Cerebellar nuclear complex (tissue), 1 donor: Measurements from ENCODE around the gene BABAM1.

Source experiments
- DNase-seq, 2 experiments: peaks; one replicate each; lab custom pipeline; 2025; lab: John Stamatoyannopoulos, UW

The BABAM1 gene

DNA sequence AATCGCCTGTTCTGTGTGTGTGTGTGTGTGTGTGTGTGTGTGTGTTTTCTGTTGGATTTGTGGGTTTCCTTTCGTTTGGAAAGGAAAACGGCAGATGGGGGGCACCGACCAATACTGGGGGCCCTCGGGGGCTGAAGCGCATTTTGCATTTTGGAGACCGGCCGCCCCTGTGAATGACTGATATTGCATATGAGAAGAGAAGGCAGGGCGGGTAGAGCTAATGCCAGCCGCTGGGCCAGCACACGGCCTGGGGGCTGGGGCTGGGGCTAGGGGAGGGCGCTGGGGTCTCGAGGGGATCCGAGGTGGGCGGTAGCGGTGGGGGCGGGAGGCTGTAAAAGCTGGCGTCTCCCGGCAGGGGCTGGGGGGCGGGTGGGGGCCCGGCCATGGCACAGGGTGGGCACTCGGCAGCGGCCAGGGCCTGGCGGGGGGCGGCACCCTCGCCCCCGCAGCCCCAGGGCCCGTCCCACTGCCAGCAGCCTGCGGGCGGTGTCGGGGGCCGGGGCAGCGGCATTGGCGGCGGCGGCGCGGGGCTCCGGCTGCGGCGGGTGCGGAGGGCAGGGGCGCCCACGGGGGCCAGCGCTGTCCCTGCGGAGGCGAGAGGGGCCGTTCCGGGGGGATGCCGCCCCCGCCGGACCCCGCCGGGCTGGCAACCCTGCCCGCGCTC, 56.2 kb downstream of the BABAM1 start:
- no peak for DNase-seq

DNA sequence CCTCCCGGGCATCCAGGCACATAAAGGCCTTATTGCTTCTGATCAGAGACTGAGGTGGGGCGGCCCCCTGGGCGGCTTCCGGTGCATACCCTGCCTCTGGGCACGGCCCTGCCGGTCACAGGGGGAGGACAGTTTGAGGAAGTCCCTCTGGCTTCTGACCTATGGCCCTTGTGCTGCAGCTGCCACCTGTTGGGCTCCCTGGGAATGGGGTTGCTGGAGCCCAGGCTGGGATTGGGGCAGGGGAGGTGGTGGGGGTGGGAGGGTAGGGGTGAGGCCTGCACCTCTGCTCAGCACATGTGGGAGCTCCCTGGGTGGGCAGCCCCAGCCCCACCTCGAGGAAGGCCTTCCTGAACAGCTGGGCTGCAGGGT, 56.7 kb downstream of the BABAM1 start:
- DNase-seq = no peak

DNA sequence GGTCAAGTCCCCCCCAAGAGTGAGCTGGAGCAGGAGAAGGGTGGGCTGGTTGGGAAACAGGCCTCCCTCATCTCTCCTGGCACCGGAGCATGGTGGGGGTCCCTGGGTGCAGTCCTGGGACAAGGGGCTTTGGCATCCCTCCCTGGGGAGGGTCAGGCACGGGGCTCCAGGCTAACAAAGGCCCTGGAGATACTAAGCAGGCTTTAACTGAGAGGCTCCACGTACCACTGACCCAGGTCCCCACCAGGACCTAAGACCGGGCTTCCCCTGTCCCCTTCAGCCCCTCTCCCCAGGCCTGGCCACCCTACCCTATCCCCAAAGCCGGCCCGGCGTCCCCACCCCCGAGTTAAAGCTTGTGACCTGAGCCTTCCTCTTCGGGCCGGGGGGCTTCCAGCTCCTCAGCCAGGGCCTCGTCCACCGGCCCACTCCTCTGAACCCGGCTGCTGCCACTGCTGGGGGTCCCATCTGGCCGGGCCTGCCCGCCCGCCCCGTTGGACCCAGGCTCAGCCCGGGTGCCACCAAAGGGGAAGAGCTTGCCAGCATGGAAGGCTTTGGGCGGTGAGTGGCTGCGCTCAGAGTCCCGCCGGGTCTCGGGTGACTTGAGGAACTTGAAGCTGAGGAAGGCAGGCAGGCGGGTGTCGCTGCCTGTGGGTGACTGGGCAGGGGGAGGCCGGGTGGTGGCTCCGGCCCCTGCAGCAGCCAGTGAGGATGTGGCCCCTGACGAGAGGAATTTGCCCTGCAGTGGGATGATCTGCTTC, 57.3 kb downstream of the BABAM1 start:
- no peak for DNase-seq

- DNase-seq = no peak
These were observed 57.9 kb downstream of the BABAM1 start for GRCh38 chr19:17325133-17325532.

DNA sequence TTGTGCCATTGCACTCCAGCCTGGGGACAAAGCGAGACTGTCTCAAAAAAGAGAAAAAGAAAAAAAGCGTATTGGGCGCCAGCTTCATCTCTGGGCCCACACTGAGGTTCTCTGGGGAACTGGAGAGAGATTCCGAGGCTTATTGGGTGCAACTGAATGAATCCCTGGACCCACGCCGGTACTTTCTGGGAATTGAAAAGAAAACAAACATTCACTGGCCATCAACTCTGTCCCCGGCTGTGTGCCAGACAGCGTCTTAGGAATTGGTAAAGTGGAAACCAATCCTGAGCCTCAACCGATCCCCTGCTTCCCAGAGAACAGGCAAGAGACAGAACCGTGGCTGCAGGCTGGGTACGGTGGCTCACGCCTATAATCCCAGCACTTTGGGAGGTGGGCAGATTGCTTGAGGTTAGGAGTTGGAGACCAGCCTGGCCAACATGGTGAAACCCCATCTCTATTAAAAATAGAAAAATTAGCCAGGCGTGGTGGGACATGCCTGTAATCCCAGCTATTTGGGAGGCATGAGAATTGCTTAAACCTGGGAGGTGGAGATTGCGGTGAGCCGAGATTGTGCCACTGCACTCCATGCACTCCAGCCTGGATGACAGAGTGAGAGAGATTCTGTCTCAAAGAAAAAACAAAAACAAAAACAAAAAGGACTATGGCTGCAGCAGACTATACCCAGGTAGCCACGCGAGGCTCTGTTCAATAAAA, 58.8 kb downstream of the BABAM1 start:
- DNase-seq = no peak

DNA sequence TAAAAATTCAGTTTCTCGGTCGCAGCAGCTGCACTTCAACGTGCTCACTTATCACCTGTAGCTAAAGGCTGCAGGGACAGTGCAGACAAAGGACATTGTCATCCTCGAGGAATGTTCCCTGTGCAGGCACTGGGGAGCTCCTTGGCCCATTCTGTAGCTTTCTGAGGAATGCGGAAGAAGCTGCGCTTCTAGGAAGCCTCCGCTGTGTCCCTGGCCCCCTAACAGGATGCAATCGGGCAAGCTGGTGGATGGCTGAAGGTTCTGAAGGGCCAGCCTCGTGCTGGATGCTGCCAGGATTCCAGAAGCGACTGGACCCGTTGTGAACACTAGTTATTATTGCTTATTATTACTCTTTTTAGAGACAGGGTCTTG, 59.3 kb downstream of the BABAM1 start:
- no peak for DNase-seq

DNA sequence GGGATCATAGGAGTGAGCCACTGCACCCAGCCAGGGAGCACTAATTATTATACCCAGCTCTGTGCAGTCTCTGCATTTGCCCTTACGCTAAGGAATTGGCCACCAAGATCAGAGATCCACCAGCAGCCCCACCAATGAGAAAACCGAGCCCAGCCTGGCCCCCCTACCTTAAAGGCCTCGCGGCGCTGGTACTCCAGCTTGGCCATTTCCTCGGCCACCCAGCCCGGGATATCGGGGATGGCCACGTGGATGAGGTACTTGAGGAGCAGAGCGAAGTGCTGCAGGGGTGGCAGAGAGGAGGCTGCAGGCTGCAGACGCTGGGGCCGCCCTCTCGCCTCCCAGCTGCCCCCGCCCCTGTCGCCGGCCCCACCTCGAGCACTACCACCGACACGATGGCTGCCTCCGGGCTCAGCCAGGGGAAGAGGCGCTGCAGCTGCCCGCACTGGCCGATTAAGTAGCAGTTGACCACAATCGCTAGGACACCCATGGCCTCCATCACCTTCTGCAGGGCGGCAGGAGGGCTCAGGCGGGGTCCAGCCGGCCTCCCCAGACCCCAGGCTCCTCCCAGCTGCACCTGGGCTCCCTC, 59.9 kb downstream of the BABAM1 start:
- no peak for DNase-seq

- no peak for DNase-seq
These were observed 60.6 kb downstream of the BABAM1 start for GRCh38 chr19:17327654-17328516.
